Fibroblast of upper back skin (primary cell): Measurements from ENCODE around the gene KCNJ11.
"Not testable (repeated sequence)": the region's sequence is repeated elsewhere in the genome, so short reads cannot be mapped to it uniquely, and the experiment has no call there.

Source experiments
- DNase-seq: peaks from one replicate; pipeline ENCODE4 v3.0.0-alpha.2; 2013

The KCNJ11 gene

DNA sequence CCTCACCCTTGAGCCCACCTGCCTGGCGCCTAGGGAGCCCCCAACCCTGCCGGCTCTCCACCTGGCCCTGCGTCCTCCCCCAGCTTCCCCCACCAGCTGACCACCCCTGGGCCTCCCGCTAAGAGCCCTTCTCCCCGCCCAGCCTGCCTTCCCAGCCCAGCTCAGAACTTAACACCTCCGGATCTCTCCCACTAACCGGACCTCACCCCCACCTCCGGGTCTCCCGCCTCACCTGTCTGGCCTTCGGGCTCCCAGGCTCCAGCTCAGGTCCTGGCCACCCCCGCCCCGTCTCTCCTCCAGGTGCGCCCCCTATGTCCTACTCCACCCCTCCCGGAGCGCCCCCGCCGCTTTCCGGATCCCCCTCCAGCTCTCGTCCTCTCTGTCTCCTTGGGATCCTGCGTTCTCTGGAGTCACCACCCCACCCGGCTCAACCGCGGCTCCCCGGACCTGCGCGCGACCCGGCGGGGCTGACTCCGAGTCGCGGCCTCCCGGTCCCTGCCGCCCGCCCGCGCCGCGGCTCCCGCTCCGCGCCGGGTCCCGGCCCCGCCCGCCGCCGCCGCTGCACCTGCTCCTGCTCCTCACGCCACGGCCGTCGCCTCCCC is at the start of gene KCNJ11:
Gene KCNJ11, minus strand, starts transcription at position 51 of the 602 bp plus-strand sequence. CDS start 568 bp downstream, outside the sequence.
- no peak for DNase-seq

DNA sequence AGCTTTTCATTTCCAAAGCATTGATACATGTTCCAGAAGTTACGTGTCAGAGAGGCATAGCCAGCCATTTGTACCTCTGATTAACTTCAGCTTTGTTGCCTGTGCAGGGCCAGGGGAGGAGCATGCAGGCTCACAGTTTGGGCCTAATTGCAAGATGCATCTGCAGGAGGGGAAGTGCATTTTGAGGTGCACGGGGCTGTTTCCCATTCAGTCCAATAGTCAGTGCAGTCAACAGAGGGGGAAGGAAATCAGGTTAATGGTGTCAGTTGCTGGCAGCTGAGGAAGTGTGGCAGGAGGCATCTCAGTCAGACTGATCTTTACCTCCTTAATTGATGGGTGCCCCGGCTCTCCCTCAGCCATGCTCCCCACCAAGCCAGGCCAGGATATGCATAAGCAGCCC is 48.9 kb upstream of the KCNJ11 start:
- DNase-seq = no peak

DNA sequence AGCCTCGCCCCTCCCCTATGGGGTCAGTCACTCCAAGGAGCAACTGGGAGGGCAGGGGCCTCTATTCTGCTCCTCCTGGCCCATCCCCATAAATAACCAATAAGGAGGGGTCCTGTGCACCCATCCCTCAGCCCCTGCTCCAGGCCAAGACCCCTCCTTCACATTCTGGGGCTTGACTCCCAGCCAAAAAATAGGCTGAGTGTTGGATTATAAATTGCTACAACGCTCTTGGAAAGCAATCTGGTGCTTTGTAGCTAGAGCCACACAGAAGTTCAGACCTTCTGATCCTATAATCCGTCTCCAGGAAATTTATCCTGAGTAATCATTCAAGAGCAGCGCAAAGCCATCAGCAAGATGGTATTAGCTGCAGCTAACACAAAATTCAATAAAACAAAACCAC is 45.6 kb upstream of the KCNJ11 start:
- DNase-seq = no peak

DNA sequence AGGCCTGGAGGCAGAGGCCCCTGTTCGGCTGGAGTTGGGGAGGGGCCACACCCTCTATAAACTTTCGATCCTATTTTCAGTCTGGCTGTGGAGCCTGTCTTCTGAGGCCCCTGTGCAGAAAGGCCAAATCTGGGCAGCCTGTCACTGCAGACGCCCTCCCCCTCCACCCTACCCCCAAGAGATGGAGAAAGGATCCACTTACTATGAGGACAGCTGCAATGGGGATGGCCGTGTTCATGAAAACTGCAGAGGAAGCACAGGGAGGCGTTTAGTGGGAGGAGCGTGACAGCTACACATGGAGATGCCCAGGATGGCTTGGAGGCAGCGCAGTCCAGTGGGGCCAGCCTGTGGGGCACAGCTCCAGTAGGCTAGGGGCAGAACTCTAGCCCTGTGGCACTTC is 43.5 kb upstream of the KCNJ11 start:
- no peak for DNase-seq

DNA sequence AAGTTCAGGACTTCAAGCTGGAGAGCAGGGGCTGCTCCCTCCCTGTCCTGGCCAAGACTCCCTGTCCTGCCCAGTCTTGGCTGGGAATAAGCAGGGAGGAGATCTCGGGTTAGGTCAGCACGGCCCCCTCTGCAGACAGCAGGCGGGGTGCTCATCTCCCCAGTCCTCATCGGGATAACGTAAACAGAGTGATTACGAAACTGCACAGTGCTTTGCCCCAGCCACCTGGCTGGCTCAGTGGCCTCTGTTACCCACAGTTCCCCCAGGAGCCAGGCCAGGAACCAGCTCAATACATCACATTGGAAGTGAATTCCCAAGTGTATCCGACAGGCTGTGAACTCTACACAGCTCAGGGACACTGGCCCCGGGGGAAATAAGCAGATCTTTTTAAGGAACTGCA is 42.7 kb upstream of the KCNJ11 start:
- no peak for DNase-seq

DNA sequence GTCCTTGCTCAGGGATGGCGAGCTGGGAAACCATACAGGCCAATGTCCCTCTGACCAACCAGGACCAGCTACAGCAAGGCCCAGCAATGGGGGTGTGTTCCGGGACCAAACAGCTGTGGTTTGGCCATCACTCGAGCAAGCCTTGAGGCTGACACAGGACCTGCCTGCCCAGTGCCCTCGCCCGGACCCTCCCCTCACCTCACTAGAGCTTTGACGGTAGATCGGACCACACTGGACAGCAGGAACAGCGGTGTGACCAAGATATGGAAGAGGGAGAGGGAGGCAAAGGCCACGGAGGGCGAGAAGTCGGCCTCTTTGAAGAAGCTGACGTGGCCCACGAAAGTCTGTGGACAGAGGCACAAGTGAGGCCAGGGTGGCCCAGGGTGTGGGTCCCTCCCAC is 42.2 kb upstream of the KCNJ11 start:
- DNase-seq = no peak

DNA sequence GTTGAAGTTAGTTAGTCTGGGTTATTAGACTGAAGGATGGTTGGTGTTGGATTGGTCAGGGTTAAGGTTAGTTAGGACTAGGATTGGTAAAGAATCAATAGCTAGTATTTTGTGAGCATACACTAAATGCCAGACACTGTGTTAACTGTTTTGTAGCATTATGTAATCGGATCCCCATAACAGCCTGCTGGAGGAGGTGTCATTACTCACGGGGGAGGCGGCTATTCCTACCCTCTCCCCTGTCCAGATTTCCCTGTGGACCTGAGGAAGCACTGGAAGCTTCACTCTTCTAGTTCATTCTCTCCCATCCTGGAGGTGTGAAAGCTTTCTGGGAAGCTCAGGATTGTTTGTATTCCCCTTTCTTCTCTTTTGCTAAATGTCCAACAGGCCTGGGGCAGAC is 40.5 kb upstream of the KCNJ11 start:
- no peak for DNase-seq

DNA sequence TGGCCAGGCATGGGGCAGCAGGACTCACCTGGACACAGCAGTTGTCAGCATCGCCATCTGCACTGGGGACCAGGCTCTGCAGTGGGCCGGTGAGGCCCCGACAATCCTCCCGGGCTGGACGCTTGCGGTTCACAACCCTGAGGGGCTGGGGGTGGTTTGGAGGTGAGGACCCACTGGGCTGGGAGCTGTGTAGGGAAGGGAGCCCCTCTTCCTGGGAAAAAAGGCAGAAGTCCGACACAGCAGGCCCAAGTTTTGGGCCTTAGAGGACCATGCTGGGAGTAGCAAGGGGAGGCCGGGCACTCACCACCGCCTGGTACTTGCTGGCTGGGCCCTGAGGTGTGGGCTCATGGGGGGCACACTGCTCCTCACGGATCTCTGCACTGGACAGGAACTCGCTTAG is 39.8 kb upstream of the KCNJ11 start:
- DNase-seq = no peak

DNA sequence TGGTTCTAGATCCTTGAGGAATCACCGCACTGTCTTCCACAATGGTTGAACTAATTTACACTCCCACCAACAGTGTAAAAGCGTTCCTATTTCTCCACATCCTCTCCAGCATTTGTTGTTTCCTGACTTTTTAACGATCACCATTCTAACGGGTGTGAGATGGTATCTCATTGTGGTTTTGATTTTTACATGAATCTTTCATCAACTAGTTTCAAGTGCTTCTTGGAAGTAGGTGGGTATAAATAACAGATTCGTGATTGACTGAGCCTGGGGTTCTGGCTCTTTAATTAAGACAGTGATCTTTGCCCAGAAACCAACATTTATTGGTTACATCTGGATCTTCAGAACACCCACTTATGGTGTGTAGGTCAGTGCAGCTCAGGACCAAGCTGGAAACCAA is 37.8 kb upstream of the KCNJ11 start:
- not testable (repeated sequence) for DNase-seq

DNA sequence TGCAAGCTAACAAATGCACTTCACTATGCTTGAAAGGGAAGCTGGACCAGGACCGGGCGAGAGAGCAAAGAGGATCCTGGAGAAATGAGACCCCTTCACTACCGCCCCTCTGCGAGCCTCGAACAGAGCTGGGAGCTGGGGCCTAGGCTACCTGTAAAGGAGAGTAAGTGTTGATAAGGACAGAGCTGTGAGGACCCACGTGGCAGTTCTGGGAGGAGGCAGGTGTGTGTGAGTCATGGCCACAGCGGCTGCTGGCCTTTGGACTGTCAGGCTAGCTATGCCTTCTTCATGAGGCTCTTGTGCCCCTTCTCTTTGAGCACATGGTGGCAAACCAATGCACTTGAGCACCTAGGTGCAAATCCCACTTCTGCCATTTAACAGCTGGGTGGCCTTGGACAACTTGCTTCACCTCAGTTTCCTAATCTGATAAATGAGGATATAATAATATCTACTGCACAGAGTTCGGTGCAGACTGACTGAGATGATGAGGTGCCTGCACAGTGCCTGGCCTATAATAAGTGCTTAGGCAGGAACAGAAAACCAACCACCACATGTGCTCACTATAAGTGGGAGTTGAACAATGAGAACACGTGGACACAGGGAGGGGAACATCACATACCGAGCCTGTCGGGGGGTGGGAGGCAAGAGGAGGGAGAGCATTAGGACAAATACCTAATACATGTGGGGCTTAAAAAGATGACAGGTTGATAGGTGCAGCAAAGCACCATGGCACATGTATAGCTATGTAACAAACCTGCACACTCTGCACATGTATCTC is 35.3 kb upstream of the KCNJ11 start:
- no peak for DNase-seq

DNA sequence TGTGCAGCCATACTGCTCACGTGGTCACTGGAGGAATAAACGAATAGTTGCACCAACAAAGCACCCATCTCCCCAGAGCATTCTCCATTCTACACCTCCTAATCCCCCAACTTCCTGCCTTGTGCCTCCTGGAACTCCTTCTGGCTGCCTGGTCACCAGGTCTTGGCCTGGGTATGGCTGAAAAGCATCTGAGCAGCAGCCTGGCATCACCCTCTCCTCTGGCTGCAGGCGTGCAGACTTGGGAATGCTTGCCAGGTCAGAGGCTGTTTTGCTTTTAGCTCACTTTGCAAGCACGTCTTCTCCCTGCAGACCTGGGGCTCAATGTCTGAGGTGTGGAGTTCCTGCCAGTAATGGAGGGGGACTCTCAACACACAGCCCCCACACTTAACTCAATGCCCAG is 33.3 kb upstream of the KCNJ11 start:
- DNase-seq = no peak

DNA sequence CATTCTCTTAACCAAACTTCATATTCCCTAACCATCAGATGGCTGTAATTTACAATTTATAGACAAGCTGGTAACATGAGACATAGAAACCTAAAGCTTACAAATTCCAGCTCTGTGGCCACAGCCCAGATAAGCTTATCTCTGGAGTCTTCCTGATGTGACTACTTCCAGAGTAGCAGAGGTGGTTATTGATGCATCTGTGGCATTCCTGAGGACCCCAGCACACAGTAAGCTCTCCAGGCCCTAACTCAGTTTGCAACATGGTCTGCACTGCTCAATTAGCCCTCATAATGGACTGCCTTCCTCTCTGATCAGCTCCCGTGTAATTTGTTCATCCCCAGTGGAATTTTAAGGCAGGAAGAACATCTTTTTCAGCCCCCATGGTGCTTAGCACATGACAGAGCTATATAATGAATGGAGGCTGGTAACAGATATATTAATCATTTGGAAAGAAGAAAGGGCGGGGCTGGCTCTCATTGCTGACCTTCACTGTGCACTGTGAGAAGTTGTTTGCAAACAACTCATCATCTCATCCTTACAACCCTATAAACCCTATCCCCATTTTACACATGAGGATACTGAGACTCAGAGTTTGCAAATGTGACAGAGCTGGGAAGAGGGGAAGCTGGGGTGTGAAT is 30.1 kb upstream of the KCNJ11 start:
- no peak for DNase-seq

DNA sequence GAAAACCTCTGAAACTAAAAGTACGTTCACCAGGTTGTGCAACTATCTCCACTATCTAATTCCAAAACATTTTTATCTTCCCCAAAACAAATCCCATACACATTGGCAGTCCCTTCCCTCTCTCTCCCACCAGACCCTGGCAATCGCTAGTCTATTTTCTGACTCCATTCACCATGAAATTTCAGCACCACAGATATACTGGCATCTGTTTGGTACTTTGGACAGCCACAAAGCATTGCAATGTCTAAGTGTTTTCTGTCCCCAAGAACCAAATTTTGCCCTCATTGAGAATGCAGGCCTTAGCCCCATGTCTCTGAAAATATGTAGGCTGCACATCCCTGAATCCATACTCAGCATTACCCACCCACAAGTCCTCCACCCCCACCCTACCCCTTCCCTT is 28.0 kb upstream of the KCNJ11 start:
- DNase-seq = no peak

DNA sequence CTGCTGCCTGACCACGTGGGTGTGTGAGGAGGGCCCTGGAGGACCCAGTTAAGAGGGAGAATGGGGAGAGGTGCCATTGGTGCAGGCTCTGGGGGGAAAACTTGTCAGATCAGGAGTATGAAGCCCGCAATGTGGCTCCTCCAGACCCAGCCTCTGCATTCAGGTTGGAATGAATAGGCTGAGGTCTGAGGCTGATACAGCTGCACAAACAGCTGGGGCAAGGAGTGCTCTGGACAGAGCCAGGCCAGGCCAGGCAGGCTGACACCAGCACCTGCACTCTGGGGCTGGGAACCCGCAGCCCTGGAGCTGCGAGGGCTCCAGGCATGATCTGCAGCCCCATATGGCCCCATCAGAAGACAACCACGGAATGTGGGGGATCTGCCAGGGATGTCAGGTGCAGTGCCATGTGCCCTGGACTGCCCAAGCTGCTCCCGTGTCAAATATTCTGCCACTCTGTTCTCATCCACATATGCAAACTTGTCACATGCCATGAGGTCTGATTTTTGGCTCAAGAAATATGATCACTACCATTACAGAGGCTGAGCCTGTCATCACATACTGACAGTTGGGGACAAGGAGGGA is 27.2 kb upstream of the KCNJ11 start:
- no peak for DNase-seq

DNA sequence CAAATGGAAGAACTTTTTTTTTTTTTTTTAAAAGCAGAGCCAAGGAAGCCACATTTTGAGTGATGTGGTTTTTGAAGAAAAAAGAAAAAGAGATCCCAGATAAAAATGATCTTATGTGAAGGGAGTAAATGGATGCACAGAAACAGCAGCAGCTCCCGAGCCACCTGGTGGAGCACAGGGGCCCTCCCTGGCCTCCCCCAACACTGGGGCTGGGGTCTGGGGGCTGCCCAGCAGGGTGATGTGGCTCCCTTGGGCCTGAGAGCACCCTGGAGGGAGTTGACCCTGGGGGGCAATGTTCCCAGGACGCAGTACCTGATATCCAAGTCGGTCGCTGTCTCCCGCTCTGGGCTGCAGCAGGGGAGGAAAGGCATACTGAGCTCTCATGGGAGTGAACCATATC is 26.5 kb upstream of the KCNJ11 start:
- no peak for DNase-seq

DNA sequence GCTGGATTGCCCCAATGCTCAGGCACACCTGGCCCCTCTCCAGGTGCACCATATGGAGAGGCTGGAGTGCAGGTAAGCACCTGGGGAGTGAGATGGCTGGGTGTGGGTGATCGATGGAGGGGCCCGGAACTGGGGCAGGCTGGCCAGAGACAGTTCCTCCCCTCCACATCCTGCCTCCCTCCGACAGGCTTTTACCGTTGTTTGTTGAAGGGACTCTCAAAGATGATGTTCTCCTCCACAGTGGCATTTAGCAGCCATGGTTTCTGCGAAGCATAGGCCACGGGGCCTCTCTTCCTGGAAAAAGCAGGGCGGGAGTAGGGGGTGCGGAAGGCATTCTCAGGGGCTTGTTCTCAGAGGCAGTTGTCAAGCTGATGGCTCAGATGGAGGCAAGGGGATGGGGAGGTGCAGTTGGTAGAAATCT is 25.9 kb upstream of the KCNJ11 start:
- DNase-seq = no peak

DNA sequence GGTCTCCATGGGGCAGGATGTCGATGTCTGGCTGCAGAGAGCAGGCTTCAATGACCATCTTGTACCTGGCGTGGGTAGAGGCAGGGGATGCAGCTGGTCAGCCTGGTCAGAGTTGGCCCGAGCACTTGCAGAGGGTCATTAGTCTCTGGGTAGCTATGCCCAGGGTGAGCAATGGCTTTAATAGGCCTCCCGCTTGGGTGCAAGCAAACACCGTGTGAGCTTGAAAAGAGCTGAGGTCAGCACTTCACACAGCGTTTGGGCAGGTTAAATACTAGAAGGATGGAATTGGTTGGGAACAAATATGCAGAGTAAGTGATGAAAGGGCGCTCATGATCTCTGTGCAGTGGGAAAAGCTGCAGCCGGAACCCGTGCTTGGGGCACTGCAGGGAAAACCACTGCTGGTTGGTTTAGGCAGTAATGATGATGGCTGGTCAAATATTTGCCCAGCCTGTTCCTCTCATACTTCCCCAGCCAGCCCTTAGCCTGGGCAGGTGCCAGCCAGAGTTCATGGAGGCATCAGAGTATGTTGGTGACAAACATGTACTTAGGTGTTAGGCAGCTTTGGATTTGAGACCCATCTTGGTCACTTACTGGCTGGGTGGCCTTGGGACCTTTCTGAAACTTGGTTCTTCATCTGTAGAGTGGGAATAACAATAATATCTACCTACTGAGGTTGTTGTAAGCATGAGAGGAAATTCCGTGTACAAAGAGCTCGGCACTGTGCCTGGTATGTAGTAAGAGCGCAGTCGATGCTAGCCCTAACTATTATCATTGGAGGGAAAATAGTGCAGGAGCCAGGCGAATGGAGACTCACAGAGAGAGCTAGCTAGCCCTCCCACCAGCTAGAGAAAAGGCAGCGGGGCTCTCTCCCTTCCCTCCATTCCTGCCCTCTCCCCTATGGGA is 25.2 kb upstream of the KCNJ11 start:
- DNase-seq = no peak

DNA sequence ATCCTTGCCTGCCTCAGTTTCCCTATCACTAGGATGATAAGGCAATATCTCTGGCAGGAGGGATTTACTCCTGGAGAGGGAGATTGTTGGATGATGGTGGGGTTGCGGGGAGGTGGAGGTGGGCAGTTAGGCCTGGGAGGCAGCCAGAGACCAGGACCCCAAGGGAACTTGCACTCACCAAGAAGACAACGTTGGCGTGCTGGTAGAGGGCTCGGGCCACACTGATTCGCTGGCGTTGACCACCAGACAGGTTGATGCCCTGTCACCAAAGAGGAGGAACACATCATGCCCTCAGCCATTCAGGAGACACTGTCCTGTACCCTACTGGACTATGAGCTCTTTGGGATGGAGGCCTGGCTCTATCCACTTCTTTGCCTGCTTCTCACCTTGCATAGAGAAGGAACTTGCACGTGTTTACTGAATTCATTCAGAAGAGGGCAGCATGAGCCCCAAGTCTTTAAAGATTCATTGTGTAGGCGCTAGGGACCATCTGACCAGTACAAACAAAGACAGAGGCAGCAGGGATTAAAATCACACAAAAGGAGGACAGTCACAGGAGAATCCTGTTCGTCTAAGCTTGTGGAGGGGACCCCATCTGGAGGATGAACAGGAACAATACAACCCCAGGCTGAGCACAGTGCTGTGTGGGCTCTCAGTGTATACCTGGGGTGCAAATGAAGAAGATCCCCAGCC is 24.2 kb upstream of the KCNJ11 start:
- no peak for DNase-seq

DNA sequence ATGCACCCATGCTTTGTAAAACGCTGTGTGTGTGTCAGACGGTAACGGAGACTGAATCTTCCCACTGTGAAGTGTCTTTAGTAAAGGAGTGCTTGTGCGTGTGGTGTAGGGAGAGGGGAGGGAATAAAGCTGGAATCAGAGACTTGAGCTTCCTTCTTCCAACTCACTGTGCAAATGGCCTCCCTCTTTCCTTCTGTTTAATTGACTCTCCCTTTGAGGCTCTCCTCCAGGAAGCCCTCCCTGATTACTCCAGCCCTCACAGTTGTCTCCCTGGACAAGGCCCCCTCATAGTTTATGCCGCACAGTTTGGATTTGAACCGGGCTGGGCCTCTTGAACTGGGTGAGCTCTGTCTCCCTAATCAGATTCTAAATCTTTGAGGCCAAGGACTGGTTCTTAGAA is 23.0 kb upstream of the KCNJ11 start:
- DNase-seq = no peak

DNA sequence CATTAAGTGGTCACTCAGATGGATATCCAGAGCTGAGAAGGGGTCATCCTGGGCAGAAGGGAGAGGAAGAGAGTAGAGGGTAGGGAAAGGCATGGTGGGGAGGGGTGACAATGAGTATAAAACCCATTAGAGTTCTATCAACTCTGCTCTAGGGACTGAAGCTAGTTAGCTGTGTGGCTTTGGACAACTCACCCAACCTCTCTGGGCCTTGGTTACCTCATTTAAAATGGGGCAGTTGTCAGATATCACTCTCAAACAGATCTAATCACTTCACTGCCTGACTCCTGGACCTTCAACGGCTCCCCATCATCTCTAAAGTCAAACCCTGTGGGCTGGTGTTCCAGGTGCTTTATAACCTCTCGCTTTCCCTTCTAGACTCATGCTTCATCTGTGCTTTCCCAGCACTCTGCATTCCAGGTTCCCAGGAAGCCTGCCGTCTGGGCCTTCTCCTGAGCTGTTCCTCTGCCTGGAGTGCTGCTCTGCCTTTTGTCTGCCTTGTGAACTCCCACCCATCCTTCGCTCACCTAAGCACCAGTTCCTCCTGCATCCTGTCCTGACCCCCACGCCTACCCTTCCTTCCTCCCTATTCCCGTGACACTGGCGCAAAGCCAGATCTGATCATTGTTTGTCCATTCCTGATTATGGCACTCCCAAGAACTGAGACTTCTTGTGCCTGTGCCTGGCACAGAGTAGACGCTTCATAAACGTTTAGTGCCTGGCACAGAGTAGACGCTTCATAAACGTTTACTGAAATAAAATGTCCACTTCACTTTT is 22.3 kb upstream of the KCNJ11 start:
- no peak for DNase-seq

DNA sequence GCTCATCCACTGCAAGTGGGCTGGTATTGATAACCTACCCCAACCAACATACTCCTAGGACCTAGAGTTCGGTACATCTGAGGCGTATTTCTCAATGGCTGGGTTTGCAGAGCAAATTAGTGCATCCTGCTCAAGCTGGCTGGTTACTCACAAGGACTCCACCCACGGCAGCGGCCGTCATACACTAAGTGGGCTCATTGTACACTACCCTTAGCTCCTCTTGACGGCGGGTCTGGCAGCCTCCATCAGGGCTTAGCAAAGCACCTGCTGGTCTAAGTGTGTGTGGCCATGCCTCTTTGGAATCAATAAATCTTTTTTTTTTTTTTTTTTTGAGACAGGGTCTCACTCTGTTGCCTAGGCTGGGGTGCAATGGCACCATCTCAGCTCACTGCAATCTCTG is 20.2 kb upstream of the KCNJ11 start:
- no peak for DNase-seq
